HG03571 (cell line): ENCODE data around the gene HARS1.
"Not testable (repeated sequence)": the region's sequence is repeated elsewhere in the genome, so short reads cannot be mapped to it uniquely, and the experiment has no call there.

Experiments used
- ATAC-seq: cut with Tn5 transposase; IDR thresholded peaks from one replicate; pipeline ENCODE4 v1.9.1; 2021; ENCODE audit not compliant: unreplicated experiment

The HARS1 gene

DNA sequence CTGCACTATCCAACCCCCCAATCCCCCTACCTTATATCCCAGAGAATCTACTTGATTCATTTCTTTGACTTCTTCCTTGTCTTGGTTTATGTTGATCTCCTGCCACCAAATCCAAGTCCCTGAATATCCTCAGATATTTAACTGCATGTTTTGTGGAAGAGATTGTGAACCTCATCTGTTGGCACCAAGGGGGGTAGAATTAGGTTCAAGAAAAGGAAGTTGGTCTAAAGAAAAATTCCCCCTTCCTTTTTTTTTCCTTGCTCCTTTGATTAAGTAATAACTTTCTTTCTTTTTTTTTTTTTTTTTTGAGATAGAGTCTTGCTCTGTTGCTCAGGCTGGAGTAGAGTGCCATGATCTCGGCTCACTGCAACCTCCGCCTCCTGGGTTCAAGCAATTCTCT, 57.7 kb downstream of the HARS1 start:
- no peak for ATAC-seq

DNA sequence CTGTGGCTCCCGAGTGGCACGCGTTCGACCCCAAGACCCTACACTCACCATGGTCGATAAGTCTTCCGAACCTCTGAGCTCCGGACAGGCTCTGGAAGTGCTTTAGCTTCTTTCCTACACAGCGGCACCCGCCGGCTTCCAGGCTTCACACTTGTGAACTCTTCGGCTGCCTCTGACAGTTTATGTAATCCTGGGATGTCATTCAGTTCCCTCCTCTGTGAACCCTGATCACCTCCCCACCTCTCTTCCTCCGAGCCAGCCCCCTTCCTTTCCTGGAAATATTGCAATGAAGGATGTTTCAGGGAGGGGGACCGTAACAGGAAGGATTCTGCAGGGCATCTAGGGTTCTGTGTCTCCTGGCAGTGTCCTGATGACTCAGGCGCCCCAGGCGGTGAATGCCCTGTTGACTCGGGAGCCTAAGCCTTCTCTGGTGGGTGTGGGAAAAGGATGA, 58.1 kb downstream of the HARS1 start, which contains the start of gene CD14:
TSS of gene CD14 (minus strand) at position 155 of the 451 bp plus-strand sequence. CDS start at position 51, 104 bp downstream.
- no peak for ATAC-seq

DNA sequence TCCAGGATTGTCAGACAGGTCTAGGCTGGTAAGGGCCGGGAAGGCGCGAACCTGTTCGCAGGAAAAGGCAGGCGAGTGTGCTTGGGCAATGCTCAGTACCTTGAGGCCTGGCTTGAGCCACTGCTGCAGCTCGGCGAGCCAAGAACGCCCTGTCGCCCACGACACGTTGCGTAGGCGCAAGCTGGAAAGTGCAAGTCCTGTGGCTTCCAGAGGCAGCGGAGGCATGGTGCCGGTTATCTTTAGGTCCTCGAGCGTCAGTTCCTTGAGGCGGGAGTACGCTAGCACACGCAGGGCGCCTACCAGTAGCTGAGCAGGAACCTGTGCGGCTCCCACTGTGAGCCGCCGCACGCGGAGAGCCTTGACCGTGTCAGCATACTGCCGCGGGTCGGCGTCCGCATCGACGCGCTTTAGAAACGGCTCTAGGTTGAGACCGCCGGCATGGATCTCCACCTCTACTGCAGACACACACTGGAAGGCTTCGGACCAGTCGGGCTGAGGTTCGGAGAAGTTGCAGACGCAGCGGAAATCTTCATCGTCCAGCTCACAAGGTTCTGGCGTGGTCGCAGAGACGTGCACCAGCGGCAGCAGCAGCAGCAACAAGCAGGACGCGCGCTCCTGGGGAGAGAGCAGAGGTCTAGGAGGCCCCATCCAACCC, 58.7 kb downstream of the HARS1 start:
- peak; percentile 47 for ATAC-seq

DNA sequence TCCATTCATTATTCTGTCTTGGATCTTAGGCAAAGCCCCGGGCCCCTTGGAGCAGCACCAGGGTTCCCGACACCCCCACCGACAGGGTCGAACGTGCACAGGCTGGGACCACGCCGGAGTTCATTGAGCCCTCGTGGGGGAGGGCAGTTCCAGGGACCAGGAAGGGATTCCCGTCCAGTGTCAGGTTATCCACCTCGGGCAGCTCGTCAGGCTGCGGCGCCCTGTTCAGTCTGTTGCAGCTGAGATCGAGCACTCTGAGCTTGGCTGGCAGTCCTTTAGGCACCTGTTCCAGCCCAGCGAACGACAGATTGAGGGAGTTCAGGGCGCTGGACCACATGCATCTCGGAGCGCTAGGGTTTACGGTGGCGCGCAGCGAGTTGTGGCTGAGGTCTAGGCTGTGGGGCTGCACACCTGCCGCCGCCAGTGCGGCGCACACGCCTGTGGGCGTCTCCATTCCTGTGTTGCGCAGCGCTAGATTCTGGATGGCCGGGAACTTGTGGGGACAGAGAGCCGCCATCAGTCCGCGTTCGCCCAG, 59.3 kb downstream of the HARS1 start:
- peak; percentile 21 for ATAC-seq

DNA sequence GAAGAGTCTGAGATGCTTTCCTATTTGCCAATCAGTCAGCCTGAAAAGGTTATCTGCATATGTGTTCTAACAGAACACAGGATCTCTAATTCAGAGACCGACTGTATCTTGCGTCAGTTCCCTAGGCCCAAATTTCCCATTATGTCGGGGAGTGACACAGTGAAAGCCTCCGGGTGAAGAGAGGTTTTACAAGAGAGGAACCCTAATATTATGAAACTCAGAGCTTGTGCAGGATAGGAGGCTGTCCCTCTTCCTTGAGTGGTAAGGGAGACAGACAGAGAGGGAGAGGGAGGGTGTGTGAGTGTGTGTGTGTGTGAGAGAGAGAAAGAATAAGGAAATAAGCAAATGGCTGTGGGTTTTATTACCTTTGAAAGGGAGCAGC, 60.1 kb downstream of the HARS1 start:
- ATAC-seq, result no peak

DNA sequence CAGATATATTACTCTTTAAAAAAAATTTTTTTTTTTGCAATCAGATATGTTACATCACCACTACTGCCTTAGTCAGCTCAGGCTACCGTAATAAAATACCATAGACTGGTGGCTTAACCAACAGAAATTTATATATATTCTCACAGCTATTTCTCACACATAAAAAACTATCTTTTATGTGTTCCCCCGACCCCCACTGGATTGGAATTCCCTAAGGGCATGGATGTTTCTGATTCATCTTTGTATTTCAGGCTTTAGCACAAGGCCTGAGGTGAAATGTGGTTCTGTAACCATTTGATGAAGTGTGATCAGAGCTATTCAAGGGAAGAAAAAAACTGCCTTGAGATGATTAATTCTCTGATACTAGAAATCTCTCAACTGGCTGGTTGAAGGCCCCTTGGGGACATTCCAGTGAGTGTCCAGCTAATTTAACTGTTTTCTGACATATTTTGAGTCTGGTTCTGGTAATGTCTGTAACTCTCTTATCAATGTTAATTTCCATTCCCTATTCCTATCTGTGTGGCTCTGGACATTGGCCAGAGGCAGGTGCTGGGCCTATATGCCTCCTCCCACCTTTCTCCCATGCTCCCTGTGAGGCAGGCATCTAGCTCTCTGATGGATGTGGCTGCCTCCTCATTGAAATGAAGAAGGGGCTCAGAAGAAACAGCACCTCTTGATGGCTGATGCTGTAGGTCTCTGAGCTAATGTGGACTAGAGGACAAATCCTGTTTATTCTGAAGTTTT, 60.7 kb downstream of the HARS1 start:
- ATAC-seq, result no peak

DNA sequence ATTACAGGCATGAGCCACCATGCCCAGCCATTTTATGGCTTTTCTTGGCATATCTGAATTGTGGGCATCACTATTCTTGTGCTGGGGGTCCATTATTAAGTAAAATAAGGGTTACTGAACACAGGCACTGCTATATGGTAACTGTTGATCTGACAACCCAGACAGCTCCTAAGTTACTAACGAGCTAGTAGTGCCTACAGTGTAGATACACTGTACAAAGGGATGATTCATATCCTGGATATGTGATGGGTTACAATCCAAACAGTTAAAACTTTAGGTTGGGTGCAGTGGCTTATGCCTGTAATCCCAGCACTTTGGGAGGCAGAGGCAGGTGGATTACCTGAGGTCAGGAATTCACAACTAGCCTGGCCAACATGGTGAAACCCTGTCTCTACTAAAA, 62.5 kb downstream of the HARS1 start:
- no peak for ATAC-seq

DNA sequence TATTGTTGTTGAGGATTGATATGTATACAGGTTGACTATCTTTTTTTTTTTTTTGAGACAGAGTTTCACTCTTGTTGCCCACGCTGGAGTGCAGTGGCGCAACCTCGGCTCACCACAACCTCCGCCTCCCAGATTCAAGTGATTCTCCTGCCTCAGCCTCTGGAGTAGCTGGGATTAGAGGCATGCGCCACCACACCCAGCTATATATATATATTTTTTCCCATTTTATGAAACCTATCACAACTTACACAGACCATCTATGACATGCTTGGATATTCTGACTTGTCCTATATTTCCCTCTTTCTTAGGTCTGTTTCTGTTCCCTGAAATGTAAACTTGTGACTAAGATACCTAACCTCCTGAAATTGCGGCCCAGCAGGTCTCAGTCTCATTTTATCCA, 63.2 kb downstream of the HARS1 start:
- ATAC-seq, result no peak

DNA sequence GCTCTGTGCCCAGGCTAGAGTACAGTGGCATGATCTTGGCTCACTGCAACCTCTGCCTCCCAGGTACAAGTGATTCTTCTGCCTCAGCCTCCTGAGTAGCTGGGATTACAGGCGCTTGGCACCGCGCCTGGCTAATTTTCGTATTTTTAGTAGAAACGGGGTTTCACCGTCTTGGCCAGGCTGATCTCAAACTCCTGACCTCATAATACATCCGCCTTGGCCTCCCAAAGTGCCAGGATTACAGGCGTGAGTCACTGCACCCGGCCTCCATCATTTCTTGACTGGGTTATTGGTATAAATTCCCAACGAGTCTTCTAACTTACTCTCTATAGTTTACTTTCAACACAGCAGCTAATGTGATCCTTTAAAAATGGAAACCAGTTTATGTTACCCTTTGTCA, 66.3 kb downstream of the HARS1 start:
- ATAC-seq, result not testable (repeated sequence)
